Panc1 (cell line): ENCODE measurements around the gene FUOM.

Experiments used
- CTCF ChIP-seq: fragments of 450-650 bp; IDR thresholded peaks from 2 replicates; pipeline ENCODE4 v1.5.1; 2017; ENCODE audit warnings: mild to moderate bottlenecking
- POLR2AphosphoS5 ChIP-seq: IDR thresholded peaks from 2 replicates; pipeline ENCODE4 v1.6.1; 2012; ENCODE audit warnings: mild to moderate bottlenecking, low read depth, low read length, moderate library complexity
- TCF7L2 ChIP-seq: IDR thresholded peaks from 2 replicates; pipeline ENCODE4 v1.6.1; 2011; ENCODE audit warnings: mild to moderate bottlenecking, low read depth, low read length, inconsistent platforms

DNA sequence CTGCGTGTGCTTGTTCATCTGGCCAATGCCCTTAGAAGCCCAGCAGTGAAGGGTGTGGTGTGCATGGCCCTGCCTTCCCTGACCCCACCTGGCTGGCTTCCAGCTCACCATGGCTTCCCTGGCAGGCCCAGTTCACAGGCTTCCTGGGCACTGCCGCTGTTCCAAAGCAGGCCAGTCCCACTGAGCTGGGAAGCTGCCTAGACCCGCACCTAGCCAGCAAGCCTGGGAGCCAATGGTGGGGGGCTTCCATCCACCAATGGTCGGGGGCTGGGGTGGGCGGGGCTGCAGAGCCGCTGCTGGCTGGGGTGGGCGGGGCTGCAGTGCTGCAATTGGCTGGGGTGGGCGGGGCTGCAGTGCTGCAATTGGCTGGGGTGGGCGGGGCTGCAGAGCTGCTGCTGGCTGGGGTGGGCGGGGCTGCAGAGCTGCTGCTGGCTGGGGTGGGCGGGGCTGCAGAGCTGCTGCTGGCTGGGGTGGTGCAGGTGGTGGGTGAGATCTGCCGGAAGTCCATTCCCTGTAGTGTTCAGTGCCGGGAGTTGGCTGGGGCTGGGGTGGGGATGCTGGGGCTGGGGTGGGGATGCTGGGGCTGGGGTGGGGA lies 33.5 kb downstream of the FUOM start:
- TF ChIP-seq POLR2AphosphoS5 (no peak), TCF7L2 (no peak), CTCF (no peak)
